GM12891 (cell line): ENCODE results near the gene GJA3.

Experiments
- DNase-seq: peaks from one replicate; pipeline ENCODE4 v3.0.0; 2011; ENCODE audit warnings: low spot score; ENCODE audit not compliant: insufficient read length
- FAIRE-seq: peaks from 2 replicates; lab custom pipeline; 2011; peaks lifted over from hg19 to GRCh38; lab: Jason Lieb, UNC
- PAX5 ChIP-seq: IDR thresholded peaks from 2 replicates; pipeline ENCODE4 v1.6.1; 2011; ENCODE audit warnings: low read length, moderate library complexity, mild to moderate bottlenecking; ENCODE audit not compliant: insufficient read depth, severe bottlenecking
- POLR2A ChIP-seq: IDR thresholded peaks from 2 replicates; pipeline ENCODE4 v1.6.1; 2011; ENCODE audit warnings: low read depth, low read length, control low read depth
- POLR2AphosphoS5 ChIP-seq: IDR thresholded peaks from 2 replicates; pipeline ENCODE4 v1.6.1; 2011; ENCODE audit warnings: low read depth, low read length, control low read depth
- POU2F2 ChIP-seq: IDR thresholded peaks from 2 replicates; pipeline ENCODE4 v1.6.1; 2011; ENCODE audit warnings: low read depth, mild to moderate bottlenecking, control low read depth, low read length, moderate library complexity
- SPI1 ChIP-seq: IDR thresholded peaks from 2 replicates; pipeline ENCODE4 v1.6.1; 2011; ENCODE audit warnings: low read depth, low read length, control low read depth
- TAF1 ChIP-seq: IDR thresholded peaks from 2 replicates; pipeline ENCODE4 v1.6.1; 2011; ENCODE audit warnings: low read depth, low read length, control low read depth

The GJA3 gene

DNA sequence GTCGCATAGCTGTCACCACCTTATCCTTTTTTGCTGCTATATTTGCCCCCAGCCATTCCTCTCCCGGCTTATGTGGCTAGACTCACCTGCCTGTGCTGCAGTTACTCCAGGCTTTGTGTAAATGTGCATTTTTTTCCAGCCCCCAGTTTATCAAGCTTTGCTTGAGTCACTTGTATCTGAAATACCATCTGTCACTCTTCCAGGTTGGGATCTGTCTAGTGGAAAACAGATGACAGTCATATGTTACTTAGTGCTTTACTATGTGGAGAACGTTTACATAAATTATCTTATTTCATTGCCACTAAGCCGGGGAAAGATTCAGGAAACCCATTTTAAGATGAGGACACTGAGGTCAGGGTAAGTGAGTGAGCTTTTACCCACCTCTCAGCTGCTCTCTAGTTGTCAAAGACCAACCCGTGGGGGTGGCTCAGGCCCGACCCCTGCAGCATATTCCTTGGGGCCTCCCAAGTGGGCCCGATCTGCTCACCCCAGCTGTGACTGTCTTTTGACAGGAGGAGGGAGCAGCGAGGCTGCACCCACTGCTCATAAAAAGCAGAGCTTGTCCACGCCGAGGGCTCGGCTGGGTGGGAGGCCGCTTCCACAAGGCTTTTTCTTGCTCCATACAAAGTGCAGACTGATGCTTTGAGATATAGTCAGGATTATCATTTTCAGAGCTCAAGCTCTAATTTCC, 24.7 kb upstream of the GJA3 start:
- TF ChIP-seq POLR2AphosphoS5 (no peak), SPI1 (no peak), POLR2A (no peak)
- FAIRE-seq (no peak), DNase-seq (no peak)

DNA sequence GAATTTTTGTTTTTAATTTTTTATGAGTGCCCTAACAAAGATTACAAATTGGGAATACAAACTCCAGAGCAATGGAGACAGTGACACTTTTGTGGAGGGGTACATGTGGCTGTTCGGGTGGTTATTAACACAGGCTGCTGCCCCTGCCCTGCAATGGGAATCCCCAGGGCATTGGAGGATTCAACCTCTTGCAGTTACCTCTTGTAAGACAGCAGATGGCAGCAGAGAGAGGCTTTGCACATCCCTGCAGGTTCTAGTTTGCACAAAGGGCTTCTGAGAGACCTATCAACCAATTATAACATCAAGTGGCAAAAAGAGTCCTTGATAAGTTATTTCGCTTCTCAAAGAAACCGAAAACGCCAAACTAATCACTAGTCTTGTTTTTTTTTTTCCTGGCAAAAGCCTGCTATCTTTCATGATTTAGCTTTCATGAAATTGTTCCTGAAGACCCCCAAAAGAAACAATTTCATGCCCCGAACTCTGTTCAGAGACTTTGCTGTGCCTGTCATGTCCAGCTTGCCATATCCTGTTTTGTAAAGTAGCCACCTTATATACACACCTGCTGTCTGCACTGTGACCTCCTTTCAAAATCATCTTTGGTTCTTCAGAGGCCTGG, 21.5 kb upstream of the GJA3 start:
- FAIRE-seq (peak; percentile 88), DNase-seq (peak; percentile 60)
- TF ChIP-seq TAF1 (no peak), POLR2AphosphoS5 (no peak), PAX5 (no peak), SPI1 (no peak)

DNA sequence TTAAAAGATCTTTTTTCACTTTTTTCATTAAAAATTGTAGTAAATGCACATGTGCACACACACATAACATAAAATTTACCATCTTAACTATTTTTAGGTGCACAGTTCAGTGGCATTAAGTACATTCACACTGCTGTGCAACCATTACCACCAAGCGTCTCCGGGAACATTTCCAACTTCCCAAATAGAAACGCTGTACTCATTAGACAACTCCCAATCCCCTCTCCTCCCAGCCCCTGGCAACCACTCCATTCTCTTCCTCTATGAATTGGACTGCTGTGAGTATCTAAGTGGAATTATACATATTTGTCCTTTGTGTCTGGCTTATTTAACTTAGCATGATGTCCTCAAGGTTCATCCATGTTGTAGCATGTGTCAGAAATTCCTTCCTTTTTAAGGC, 20.3 kb upstream of the GJA3 start:
- DNase-seq (no peak), FAIRE-seq (no peak)
- TF ChIP-seq SPI1 = no peak
- no peak for TF ChIP-seq POLR2AphosphoS5
- TF ChIP-seq PAX5 = no peak
- TF ChIP-seq TAF1 = no peak
- no peak for TF ChIP-seq POLR2A
- no peak for TF ChIP-seq POU2F2

DNA sequence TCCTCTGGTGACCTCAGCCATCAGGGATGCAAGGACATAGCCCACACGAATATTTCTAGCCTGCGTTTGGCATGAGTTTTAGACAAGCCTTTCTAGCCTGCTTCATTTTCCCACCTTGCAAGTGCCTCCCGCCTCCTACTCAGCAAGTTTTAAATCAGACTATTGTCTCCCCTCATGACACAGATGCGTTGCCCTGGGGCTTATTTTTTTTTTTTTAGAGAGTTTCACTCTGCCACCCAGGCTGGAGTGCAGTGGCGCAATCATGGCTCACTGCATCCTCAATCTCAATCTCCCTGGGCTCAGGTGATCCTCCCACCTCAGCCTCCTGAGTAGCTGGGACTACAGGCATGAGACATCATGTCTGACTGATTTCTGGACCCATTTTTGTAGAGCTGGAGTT, 17.3 kb upstream of the GJA3 start:
- FAIRE-seq = no peak
- TF ChIP-seq POLR2A = no peak
- TF ChIP-seq POU2F2 = no peak
- TF ChIP-seq PAX5 = no peak
- DNase-seq = no peak

DNA sequence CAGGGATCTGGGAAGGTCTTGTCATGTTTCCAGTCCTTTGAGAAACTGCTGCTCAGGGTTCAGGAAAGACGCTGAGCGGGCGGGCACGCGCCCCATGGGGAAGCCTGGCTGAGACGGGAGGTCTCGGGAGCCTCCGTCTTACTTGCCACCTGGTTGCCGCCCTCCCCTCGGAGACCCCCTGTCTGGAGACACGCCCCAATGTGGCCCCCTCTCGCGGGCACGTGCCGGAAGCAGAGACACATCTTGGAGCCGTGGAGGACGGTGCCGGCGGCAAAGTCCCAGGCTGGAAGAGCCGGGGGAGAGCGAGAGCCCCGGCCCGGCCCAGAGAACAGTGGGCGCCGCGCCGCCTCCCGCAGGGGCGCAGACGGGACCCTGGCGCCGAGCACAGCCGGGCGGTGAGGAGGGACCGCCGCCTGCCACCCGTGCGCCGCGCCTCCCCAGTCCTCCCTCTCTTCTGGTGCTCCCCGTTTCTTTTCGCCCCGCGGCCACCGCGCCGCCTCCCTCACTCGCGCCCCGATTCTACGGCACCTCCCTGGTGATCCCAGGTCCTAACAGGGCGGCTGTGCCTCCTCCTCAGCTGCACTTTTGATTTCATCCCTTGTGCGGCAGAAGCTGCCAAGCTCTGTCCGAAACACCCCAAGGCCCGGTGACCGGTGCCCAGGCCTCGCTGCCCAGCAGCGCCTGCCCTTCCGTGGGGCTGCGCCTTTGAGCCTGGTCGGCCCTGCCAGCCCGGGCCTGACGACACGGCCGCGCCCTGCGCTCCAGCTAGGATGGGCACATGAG, 16.4 kb upstream of the GJA3 start:
- TF ChIP-seq POU2F2 (no peak), POLR2AphosphoS5 (no peak), SPI1 (no peak), PAX5 (no peak), TAF1 (no peak), POLR2A (no peak)
- FAIRE-seq = no peak
- no peak for DNase-seq

DNA sequence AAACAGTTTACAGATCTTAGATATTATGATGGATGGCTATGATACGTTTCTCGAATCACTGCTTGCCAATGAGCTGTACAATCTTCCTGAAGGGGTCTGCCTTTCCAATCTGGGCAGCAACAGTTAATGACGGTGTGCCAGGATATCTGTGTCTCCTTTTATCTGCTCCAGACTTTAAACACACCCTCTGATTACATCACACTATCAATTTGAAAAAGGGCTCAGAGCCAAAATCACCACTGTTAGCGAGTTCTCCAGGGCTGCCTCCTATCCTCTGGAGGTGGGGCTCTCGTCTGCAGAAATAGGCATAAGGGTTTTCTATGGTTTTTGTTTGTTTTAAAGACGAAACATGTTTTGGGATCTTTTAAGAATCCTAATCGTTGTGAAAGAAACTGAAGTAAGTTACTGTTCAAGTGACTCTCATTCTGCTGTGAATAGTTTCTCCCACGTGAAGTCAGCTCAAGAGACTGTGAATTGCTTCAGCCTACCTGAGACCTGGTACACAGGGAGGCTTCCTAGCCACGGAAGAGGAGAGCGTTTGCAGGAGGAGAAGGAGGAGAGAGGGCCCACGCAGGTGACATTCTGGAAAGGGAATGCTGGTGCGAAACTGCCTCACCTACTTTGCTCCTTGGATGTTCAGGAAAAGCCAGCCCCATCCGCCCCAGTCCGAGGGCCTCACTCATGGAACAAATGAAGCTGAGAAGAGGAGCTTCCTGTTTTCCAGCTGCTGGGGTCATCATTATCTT, 15.2 kb upstream of the GJA3 start:
- no peak for FAIRE-seq
- no peak for TF ChIP-seq SPI1
- no peak for TF ChIP-seq POLR2A
- TF ChIP-seq TAF1 = no peak
- no peak for TF ChIP-seq PAX5
- no peak for TF ChIP-seq POU2F2
- DNase-seq = no peak

DNA sequence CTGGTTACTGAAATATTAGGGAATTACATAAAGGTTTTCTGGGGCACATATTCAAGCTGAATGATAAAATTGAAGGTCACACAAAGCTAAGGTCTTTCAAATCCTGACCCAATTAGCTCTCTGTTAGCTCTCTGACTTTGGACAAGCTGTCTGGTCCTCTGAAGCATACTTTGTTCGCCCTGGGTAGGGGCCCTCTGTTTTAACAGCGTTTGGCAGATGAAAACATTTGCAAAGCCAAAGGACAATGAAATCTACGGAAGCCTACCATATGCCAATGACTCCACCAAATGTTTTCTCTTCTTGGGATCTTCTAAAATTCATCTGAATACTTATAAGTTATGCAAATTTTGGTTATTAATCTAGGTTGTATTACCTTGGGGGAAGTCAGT, 14.5 kb upstream of the GJA3 start:
- DNase-seq (no peak), FAIRE-seq (no peak)
- TF ChIP-seq POLR2A (no peak), PAX5 (no peak), SPI1 (no peak), POU2F2 (no peak), POLR2AphosphoS5 (no peak)

DNA sequence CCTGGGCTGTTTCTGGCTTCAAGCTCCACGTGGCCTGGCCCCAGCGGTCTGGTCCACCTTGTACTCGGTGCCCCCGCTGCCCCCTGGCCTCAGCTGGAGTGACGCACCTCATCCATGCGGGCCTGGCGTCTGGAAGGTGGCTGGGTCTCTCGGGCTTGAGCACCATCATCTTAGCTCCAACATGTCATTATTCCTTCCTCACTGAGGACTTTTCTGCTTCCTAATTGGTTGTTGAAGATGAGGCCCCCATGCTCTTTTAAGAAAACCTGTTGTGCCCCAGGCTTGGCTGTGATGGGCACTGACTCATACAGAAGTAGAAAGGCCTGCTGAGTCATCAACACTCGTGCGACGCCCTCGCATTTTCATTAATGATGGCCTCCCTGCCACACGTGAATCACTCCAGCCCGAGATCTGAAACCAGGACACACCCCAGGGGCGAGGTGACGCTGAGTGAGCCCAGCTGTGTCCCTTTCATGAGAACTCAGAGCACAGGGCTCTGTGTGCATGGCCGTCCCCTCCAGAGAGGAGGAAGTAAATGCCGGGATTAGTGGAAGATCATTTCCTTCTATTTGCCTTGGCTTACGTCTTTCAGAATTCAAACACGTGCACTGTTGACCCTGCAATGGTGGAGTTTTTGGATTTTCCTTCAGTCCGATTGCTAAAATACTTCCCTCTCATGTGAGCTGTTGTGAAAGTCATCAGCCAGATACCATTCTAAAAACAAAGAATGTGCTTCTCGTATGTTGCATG, 14.0 kb upstream of the GJA3 start:
- FAIRE-seq (peak; percentile 89), DNase-seq (peak; percentile 65)
- no peak for TF ChIP-seq POLR2AphosphoS5
- TF ChIP-seq PAX5 = no peak
- TF ChIP-seq SPI1 = no peak
- no peak for TF ChIP-seq TAF1
- TF ChIP-seq POLR2A = no peak
- no peak for TF ChIP-seq POU2F2

DNA sequence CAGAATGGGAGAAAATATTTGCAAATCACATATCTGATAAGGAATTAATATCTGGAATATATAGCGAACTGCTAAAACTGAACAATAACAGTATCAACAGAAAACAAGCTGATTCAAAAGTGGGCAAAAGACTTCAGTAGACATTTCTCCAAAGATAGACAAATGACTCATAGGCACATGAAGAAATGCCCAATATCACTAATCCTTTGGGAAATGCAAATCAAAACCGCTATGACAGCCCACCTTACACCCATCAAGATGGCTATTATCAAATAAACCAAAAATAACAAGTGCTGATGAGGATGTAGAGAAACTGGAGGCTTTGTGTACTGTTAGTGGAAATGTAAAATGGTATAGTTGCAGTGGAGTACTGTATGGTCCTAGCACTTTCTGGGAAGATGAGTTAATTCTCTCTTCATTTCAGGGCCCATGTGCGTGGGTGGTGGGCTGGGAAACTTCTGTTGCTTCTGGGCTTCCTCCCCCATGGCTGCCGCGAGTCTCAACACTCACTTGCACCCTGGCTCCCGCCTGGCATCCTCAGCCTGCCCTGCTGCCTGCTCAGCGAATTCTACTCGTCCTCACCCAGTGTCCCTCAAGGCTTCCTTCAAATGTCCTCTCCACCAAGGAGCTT, 12.4 kb upstream of the GJA3 start:
- DNase-seq (no peak), FAIRE-seq (no peak)
- TF ChIP-seq POU2F2 (no peak), TAF1 (no peak), SPI1 (no peak), POLR2A (no peak), PAX5 (no peak), POLR2AphosphoS5 (no peak)
